Activated gamma-delta T cell treated with Interleukin-2 at 50 U/mL for 16 hours (primary cell): Measurements from ENCODE around the gene ENPP5.

Source experiments
- DNase-seq: peaks from one replicate; pipeline ENCODE4 v3.0.0-alpha.2; 2020

The ENPP5 gene, protein sequence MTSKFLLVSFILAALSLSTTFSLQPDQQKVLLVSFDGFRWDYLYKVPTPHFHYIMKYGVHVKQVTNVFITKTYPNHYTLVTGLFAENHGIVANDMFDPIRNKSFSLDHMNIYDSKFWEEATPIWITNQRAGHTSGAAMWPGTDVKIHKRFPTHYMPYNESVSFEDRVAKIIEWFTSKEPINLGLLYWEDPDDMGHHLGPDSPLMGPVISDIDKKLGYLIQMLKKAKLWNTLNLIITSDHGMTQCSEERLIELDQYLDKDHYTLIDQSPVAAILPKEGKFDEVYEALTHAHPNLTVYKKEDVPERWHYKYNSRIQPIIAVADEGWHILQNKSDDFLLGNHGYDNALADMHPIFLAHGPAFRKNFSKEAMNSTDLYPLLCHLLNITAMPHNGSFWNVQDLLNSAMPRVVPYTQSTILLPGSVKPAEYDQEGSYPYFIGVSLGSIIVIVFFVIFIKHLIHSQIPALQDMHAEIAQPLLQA

GRCh38 chr6:46170357-46171289 is at the start of gene ENPP5:
ENPP5 (minus strand) TSS chr6:46170980; CDS start chr6:46168262, 2,718 bp downstream.
- peak; percentile 76 for DNase-seq

DNA sequence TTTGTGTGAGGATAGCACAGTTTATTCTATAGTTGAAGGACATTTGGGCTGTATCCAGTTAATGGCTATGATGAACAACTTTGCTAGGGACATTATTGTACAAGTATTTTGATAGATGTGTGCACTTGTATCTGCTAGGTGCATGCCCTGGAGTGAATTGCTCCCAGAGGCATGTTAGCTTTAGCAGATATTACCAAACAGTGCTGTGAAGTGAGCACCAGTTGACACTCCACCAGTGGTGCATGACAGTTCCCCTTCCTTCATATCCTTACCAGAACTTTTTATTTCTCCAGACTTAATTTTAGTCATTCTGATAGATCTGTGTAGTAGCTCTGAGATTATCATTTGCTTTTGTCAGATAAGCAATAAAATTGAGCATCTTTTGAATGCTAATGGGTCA is 48.9 kb upstream of the ENPP5 start:
- DNase-seq, result no peak

DNA sequence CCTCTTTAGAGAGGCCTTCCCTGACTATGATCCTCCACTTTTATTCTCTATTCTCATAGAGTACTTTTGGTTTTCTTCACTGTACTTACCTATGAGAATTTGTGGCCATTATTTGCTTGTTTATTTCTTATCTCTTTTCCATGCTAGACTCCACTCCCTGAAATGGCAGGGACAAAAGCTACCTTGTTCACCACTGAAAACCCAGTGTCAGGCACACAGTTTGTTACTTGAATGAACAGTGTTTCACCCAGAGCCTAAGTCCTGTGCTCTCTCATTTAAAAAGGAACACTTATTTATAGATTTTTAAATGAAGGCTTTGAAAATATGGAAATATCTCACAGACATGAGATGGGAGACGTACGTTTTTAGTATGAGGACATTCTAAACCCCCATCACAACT is 47.7 kb upstream of the ENPP5 start:
- no peak for DNase-seq

DNA sequence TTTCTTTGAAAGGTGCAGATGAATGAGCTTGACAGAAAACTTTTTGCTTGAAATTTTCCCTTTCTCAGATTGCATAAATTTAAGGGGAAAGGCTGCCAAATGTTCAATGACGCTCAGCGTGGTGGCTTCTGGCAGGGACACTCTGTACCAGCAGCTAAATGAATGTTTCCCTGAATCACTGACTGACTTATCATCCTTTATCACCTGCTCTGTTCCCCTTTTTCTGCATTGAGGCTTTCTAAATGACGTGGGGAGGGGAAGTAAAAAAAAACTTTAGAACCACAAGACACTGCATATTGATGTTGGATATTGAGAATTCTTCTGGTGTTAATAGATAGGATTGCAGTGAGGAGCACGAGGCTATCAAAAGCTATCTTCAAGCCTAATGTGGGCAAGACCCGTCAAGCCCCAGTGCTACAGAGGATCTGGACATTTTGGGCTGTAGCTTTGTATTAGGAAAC is 46.9 kb upstream of the ENPP5 start:
- DNase-seq, result no peak

DNA sequence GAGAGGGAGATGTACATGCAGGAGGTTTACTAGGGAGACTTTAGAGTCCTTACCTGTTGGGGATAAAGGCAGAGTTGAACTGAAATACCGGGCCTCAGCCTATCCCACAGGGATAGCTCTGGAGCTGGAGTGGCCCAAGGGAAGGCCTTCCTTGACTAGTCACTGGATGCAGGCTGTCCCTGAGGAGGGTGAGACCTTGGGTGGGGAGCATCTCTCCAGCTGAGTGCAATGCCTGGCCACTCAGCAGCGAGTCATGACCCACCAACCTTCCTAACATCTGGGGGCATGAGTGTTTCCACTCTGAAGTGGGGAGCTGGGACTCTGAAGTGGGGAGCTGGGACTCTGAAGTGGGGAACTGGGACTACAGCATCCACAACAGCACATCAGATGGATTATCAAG is 46.1 kb upstream of the ENPP5 start:
- DNase-seq, result no peak

GRCh38 chr6:46215777-46216176 is 45.0 kb upstream of the ENPP5 start:
- no peak for DNase-seq

DNA sequence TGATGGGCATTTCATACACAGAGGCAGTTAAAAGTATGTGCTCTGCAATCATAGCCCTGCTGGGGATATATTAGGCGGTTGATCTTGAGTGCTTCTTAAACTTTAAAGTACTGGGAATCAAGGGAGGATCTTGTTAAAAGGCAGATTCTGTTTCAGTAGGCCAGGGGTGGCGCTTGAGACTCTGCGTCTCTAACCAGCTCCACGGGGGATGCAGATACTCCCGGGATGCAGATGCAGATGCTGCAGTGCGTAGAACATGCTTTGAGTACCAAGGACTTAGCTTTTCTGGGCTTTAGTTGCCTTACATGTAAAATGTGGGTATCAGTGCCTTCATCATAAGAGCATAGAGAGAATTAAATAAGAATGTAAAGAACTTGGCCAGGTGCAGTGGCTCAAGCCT is 44.4 kb upstream of the ENPP5 start:
- DNase-seq, result no peak

DNA sequence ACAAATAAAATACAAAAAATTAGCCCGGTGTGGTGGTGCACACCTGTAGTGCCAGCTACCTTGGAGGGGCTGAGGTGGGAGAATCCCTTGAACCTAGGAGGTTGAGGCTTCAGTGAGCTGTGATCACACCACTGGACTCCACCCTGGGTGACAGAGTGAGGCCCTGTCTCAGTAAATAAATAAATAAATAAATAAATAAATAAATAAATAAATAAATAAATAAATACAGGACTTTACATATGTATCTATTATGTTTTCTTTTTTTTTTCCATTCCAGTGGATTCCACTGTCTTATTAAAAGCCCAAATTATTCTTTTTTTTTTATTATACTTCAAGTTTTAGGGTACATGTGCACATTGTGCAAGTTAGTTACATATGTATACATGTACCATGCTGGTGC is 41.1 kb upstream of the ENPP5 start:
- no peak for DNase-seq

GRCh38 chr6:46210294-46210693 is 39.5 kb upstream of the ENPP5 start:
- no peak for DNase-seq

DNA sequence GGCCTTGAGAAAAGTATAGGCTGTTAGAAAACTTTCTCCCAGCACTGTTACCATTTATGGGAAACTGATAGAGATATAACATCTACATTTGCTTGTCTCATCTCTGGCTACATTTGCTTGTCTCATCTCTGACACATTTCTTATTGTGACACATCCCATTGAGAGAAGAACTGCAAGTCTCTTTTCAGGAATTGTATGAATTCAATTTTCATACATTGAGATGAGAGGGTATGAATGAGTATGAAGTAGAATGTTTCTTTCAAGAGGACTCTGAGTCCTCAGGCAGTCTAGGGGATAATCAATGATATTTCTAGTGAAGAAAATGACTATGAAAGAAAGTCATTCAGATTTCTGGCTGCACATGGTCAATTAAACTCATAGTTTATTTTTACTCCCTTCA is 37.5 kb upstream of the ENPP5 start:
- no peak for DNase-seq

DNA sequence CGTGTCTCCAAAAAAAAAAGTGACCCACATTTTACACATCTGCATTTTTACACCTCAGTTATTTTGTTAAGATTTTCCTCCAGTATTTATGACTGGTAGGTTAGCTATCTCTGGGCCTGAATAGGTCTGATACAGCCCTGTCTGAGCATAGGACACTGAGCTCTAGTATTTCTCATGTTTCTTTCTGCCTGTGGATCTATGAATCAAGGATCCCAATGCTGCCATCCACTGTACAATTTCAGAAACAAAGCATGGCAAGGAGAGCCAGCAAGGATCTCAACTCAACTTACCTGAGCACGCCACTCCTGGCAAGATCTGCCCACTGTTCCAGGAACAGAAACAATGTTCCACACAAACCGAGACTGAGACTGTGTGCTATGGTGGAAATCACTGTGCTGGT is 36.4 kb upstream of the ENPP5 start:
- DNase-seq, result no peak

DNA sequence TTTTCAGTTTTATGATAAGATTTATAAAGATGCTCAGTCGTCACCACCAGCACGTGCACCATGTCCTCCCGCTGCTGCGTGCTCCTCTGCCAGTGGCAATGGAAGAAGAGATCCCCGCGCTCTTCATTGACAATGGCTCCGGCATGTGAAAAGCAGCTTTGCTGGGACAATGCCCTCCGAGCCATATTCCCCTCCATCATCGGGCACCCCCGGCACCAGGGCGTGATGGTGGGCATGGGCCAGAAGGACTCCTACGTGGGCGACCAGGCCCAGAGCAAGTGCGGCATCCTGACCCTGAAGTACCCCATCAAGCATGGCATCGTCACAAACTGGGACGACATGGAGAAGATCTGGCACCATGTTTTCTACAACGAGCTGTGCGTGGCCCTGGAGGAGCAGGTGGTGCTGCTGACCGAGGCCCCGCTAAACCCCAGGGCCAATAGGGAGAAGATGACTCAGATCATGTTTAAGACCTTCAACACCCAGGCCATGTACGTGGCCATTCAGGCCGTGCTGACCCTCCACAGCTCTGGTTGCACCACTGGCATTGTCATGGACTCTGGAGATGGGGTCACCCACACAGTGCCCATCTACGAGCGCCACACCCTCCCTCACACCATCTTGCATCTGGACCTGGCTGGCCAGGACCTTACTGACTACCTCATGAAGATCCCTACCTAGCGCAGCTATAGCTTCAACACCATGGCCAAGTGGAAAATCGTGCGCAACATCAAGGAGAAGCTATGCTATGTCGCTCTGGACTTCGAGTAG is 34.3 kb upstream of the ENPP5 start:
- DNase-seq, result no peak

GRCh38 chr6:46203391-46204177 is 32.8 kb upstream of the ENPP5 start:
- DNase-seq, result no peak

- no peak for DNase-seq
Measured at GRCh38 chr6:46201702-46202101, 30.9 kb upstream of the ENPP5 start.

GRCh38 chr6:46199387-46199786 is 28.6 kb upstream of the ENPP5 start:
- DNase-seq, result no peak

DNA sequence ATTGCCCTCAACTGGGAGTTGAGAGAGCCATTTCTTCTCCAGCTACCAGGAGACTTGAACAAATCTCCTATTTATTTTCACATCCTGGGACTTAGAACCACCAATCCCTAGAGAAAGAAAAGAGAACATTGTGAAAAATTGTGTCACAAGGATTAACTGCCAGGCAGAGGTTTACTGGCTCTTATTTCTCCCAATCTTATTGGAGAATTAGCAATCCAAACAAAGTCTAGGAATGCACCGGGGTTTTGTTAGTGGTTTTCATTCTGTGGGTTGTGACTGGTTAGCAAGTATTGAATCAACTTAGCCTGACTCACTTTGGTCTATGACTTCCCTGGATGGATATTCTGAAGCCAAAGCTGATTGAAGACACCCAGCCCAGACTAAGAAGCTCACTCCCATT is 21.2 kb upstream of the ENPP5 start:
- no peak for DNase-seq

- no peak for DNase-seq
Measured at GRCh38 chr6:46190889-46191288, 20.1 kb upstream of the ENPP5 start.

DNA sequence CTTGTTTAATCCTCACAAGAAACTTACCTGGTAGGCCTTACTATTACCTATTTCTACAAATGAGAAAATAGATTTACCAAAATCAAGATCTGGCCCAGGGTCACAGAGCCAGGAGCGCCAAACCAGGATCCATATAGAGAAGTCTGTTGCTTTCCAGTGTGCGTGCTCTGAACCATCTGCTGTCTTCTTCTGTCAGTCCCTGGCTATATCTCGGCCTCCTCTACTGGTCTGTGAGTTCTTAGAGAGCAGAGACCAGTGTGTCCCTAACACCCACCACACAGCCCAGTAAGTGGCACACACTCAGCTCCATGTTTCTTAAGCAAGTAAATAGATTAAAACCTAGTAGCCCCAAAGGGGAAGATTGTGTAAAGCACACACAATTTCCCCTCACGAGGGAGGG is 18.9 kb upstream of the ENPP5 start:
- DNase-seq, result no peak

GRCh38 chr6:46186583-46186982 is 15.8 kb upstream of the ENPP5 start:
- DNase-seq, result no peak

GRCh38 chr6:46184114-46184513 is 13.3 kb upstream of the ENPP5 start:
- no peak for DNase-seq

- DNase-seq, result no peak
Measured at GRCh38 chr6:46175976-46176375, 5.2 kb upstream of the ENPP5 start.

- DNase-seq, result no peak
Measured at GRCh38 chr6:46175446-46175845, 4.7 kb upstream of the ENPP5 start.
